Measurements from ENCODE around the gene TLK1. TPM values are rescaled to one million over a fixed set of nuclear protein-coding genes. Genes with fewer than 3 reads are reported as not detected.

TLK1 gene
- total and polyA plus RNA-seq, 10 of the 15 experiments (the other 5 are each of a cell fraction or from before 2014, with no cell fraction given): 25.1 to 126 (median 57.3) TPM

GRCh38 chr2:170944545-170944944 lies 216.1 kb downstream of the TLK1 start (continued):
- TF ChIP-seq USF2 (IDR thresholded peaks at IDR 0.05; ENCODE audit: borderline replicate concordance, low read depth, low read length) (no peak), KLF5 (IDR thresholded peaks at IDR 0.05; ENCODE audit: partially characterized antibody) (no peak), JUND (IDR thresholded peaks at IDR 0.05; ENCODE audit: low read depth, low read length) (no peak), TAF1 (IDR thresholded peaks at IDR 0.05; ENCODE audit: borderline replicate concordance, low read depth, low read length) (no peak)

- DNase-seq (ENCODE audit: low read depth, low spot score) (no peak), FAIRE-seq (no peak), ATAC-seq (no peak)
- no peaks in the 10 kb centered on the region for H3K27me3 ChIP-seq (replicated peaks in 1 of 2; ENCODE audit: control insufficient read depth in 2 of 2, insufficient read depth in 2 of 2, low read length in 1 of 2)
- peaks cover 6% of the 10 kb centered on the region; the same call in 2 of the 3 replicates for H3K9me3 ChIP-seq (replicated peaks; ENCODE audit: control insufficient read depth, insufficient read depth, low read length)
- no peak overlapping the region for H3K9ac ChIP-seq (ENCODE audit: control insufficient read depth, insufficient read depth, low read length)
- H2AFZ ChIP-seq (ENCODE audit: control insufficient read depth, low read depth, low read length): no peak overlapping the region
- in situ Hi-C loops (cut with MboI) (loop anchor here (25.0 kb wide), 1 partner anchor 1619 kb away; the partner anchor contains the start of gene PDK1), intact Hi-C loops (cut with micrococcal nuclease; ENCODE audit: unreplicated experiment) (no loop called here)
- H4K20me1 ChIP-seq (ENCODE audit: control insufficient read depth, insufficient read depth): no peaks in the 10 kb centered on the region
- CTCF ChIA-PET: interaction anchor here (1.1 to 1.3 kb wide), 4 partner anchors 11 to 211 kb away, joined by 3 to 4 read pairs (median 3); no protein-coding TSS in a partner anchor
- no peak overlapping the region for H3K27ac ChIP-seq (ENCODE audit: control insufficient read depth, insufficient read depth)
- no peak overlapping the region for H3K4me3 ChIP-seq
- H3K4me1 ChIP-seq (ENCODE audit: control insufficient read depth, insufficient read depth, low read length): 0 out of 2 replicates have a peak, but pooled peaks cover 2% of the 10 kb centered on the region
- POLR2A ChIA-PET: interaction anchor here (1.2 to 1.4 kb wide), 2 partner anchors 15 to 48 kb away, joined by 3 to 5 read pairs; partner anchors contain the start of gene GORASP2
- RAD21 ChIA-PET (ENCODE audit: unreplicated experiment): no interaction called here
- H3K36me3 ChIP-seq (ENCODE audit: control insufficient read depth in 2 of 2, insufficient read depth in 2 of 2, low read length in 1 of 2): peaks cover 0 to 7% of the 10 kb centered on the region in 2 experiments; a peak in 1 of 4 replicates
- no peak for TF ChIP-seq ZNF384 (IDR thresholded peaks at IDR 0.05; ENCODE audit: borderline replicate concordance, low read depth, low read length)
- TF ChIP-seq ZNF24 (IDR thresholded peaks at IDR 0.05): no peak
- TF ChIP-seq ZBTB33 (IDR thresholded peaks at IDR 0.05): no peak
- TF ChIP-seq E2F4 (IDR thresholded peaks at IDR 0.05; ENCODE audit: low read depth, low read length): no peak
- no peak for TF ChIP-seq CHD4 (IDR thresholded peaks at IDR 0.05)
- TF ChIP-seq ZZZ3 (IDR thresholded peaks at IDR 0.05; ENCODE audit: control insufficient read depth, insufficient read length, low read depth): no peak
- no peak for TF ChIP-seq PKNOX1 (IDR thresholded peaks at IDR 0.05)
- TF ChIP-seq SIN3A (IDR thresholded peaks at IDR 0.05; ENCODE audit: low read depth, low read length): no peak
- no peak for TF ChIP-seq ATF7 (IDR thresholded peaks at IDR 0.05; ENCODE audit: low read depth)
- TF ChIP-seq CBX5 (IDR thresholded peaks at IDR 0.05; ENCODE audit: low read depth): no peak
- no peak for TF ChIP-seq BCLAF1 (IDR thresholded peaks at IDR 0.05)
- H3K79me2 ChIP-seq (ENCODE audit: control insufficient read depth, insufficient read depth, low read length): peaks cover 95% of the 10 kb centered on the region
- SMC1A ChIA-PET (ENCODE audit: uncharacterized antibody, unreplicated experiment): interaction anchor here (7.0 kb wide), 1 partner anchor 11 kb away, joined by 55 read pairs; no protein-coding TSS in a partner anchor
- 88% methylated on average over 5 of the region's 6 CpGs for WGBS (ENCODE audit: insufficient coverage, insufficient replicate concordance, low lambda C conversion rate, missing lambda C conversion rate)
- BruUV-seq (replicated peaks): no TSS peak
- no peak overlapping the region for H3K4me2 ChIP-seq (ENCODE audit: control insufficient read depth, insufficient read depth)
Measured at GRCh38 chr2:170943596-170943995, 217.1 kb downstream of the TLK1 start.
